OCI-LY3 (cell line): ENCODE results near the gene SH3RF3.

Experiments
- CTCF ChIP-seq: fragments of 200-600, 300-600 bp; sonication (generic); IDR thresholded peaks from 2 replicates; pipeline ENCODE4 v1.5.1; 2014; ENCODE audit warnings: antibody characterized with exemption, low read length, low read depth
- EZH2phosphoT487 ChIP-seq: fragments of 200-600 bp; shearing (Covaris generic); IDR thresholded peaks from 2 replicates; pipeline ENCODE4 v1.6.1; 2018; ENCODE audit warnings: antibody characterized with exemption, mixed run types, low read depth

- no peak for TF ChIP-seq CTCF
- no peak for TF ChIP-seq EZH2phosphoT487
Measured at GRCh38 chr2:109525836-109526235, 396.8 kb downstream of the SH3RF3 start.
